HEK293 (cell line): ENCODE measurements around the gene GALNT13.

ENCODE experiments used
- GLI2 ChIP-seq: fragments of 450-650 bp; formaldehyde crosslinking; IDR thresholded peaks from 2 replicates; pipeline ENCODE4; 2017; ENCODE audit warnings: missing biosample characterization, missing genetic modification characterization, low read depth, borderline replicate concordance
- RBAK ChIP-seq: fragments of 450-650 bp; formaldehyde crosslinking; IDR thresholded peaks from 2 replicates; pipeline ENCODE4 v1.5.1; 2016; ENCODE audit warnings: missing biosample characterization, missing genetic modification characterization
- SCRT2 ChIP-seq: fragments of 450-650 bp; formaldehyde crosslinking; IDR thresholded peaks from 2 replicates; pipeline ENCODE4 v1.5.1; 2016; ENCODE audit warnings: missing biosample characterization, missing genetic modification characterization
- ZNF423 ChIP-seq: fragments of 450-650 bp; formaldehyde crosslinking; IDR thresholded peaks from 2 replicates; pipeline ENCODE4 v1.5.1; 2016; ENCODE audit warnings: missing biosample characterization, missing genetic modification characterization
- ZNF629 ChIP-seq: fragments of 450-650 bp; formaldehyde crosslinking; IDR thresholded peaks from 2 replicates; pipeline ENCODE4 v1.5.1; 2017; ENCODE audit warnings: missing biosample characterization, missing genetic modification characterization
- TF ChIP-seq, protein P1 (sequence below): fragments of 450-650 bp; formaldehyde crosslinking; IDR thresholded peaks from 2 replicates; pipeline ENCODE4 v1.5.1; 2016; ENCODE audit warnings: missing biosample characterization, missing genetic modification characterization

DNA sequence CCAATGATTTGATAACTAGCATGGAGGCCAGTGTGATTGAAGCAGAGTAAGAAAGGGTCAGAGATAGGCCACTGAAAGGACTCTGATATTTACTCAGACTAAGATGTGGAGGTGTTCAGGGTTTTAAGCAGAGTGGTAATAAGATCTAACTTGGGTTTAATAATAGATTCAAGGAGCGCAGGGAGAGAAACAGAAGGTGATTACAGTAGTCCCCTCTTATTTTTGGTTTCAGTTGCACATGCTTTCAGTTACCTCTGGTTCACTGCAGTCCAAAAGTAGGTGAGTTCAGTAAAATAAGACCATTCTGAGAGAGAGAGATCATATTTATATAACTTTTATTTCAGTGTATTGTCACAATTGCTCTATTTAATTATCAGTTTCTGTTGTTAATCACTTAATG is 13.5 kb upstream of the GALNT13 start:
- TF ChIP-seq ZNF629 (tag by site-specific recombination), result no peak
- no peak for TF ChIP-seq SCRT2 (tag by site-specific recombination)
- TF ChIP-seq, protein P1, sequence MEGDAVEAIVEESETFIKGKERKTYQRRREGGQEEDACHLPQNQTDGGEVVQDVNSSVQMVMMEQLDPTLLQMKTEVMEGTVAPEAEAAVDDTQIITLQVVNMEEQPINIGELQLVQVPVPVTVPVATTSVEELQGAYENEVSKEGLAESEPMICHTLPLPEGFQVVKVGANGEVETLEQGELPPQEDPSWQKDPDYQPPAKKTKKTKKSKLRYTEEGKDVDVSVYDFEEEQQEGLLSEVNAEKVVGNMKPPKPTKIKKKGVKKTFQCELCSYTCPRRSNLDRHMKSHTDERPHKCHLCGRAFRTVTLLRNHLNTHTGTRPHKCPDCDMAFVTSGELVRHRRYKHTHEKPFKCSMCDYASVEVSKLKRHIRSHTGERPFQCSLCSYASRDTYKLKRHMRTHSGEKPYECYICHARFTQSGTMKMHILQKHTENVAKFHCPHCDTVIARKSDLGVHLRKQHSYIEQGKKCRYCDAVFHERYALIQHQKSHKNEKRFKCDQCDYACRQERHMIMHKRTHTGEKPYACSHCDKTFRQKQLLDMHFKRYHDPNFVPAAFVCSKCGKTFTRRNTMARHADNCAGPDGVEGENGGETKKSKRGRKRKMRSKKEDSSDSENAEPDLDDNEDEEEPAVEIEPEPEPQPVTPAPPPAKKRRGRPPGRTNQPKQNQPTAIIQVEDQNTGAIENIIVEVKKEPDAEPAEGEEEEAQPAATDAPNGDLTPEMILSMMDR (tag by site-specific recombination), result no peak
- TF ChIP-seq RBAK (tag by site-specific recombination), result no peak
- no peak for TF ChIP-seq GLI2 (tag by site-specific recombination)
- no peak for TF ChIP-seq ZNF423 (tag by site-specific recombination)
